NCI-H1092 (cell line): Measurements from ENCODE around the gene SMIM44.
"Not testable (repeated sequence)": the region's sequence is repeated elsewhere in the genome, so short reads cannot be mapped to it uniquely, and the experiment has no call there.

Experiments
- DNase-seq: peaks from one replicate; lab custom pipeline; 2025; lab: John Stamatoyannopoulos, UW

The SMIM44 gene

GRCh38 chr19:3457528-3458228 lies 25.6 kb downstream of the SMIM44 start:
- no peak for DNase-seq

GRCh38 chr19:3456925-3457527 lies 26.2 kb downstream of the SMIM44 start:
- DNase-seq = no peak

- no peak for DNase-seq
These were observed 27.2 kb downstream of the SMIM44 start for GRCh38 chr19:3455960-3456601.

- DNase-seq = no peak
These were observed 27.8 kb downstream of the SMIM44 start for GRCh38 chr19:3455393-3455955.

GRCh38 chr19:3454656-3455392 lies 28.4 kb downstream of the SMIM44 start:
- no peak for DNase-seq

GRCh38 chr19:3453840-3454239 lies 29.4 kb downstream of the SMIM44 start:
- DNase-seq = no peak

GRCh38 chr19:3452942-3453214 lies 30.4 kb downstream of the SMIM44 start:
- not testable (repeated sequence) for DNase-seq

GRCh38 chr19:3452171-3452941 lies 30.9 kb downstream of the SMIM44 start:
- DNase-seq = no peak

GRCh38 chr19:3451451-3451866 lies 31.8 kb downstream of the SMIM44 start:
- no peak for DNase-seq

GRCh38 chr19:3450796-3451411 lies 32.3 kb downstream of the SMIM44 start:
- no peak for DNase-seq

- no peak for DNase-seq
These were observed 34.5 kb downstream of the SMIM44 start for GRCh38 chr19:3448616-3449334.

GRCh38 chr19:3446657-3447056 lies 36.6 kb downstream of the SMIM44 start:
- not testable (repeated sequence) for DNase-seq

- DNase-seq = no peak
These were observed 38.5 kb downstream of the SMIM44 start for GRCh38 chr19:3444695-3445234.

GRCh38 chr19:3443840-3444694 lies 39.2 kb downstream of the SMIM44 start:
- no peak for DNase-seq

- DNase-seq = no peak
These were observed 40.7 kb downstream of the SMIM44 start for GRCh38 chr19:3442487-3443071.

- DNase-seq = no peak
These were observed 41.3 kb downstream of the SMIM44 start for GRCh38 chr19:3441986-3442329.

GRCh38 chr19:3441089-3441985 lies 41.9 kb downstream of the SMIM44 start:
- DNase-seq = no peak

GRCh38 chr19:3440082-3440481 lies 43.2 kb downstream of the SMIM44 start:
- no peak for DNase-seq
